HUES48 (cell line): Measurements from ENCODE around the gene FBXW4.

Source experiments
- H3K27ac ChIP-seq: one replicate; pipeline ENCODE4 v1.7.0; 2013; ENCODE audit warnings: low read depth, low read length, inconsistent platforms
- H3K27me3 ChIP-seq: 2 replicates; pipeline ENCODE4 v1.6.1; 2013; ENCODE audit warnings: mild to moderate bottlenecking, low read length; ENCODE audit not compliant: control insufficient read depth, insufficient read depth
- H3K36me3 ChIP-seq: 2 replicates; pipeline ENCODE4 v1.6.1; 2013; ENCODE audit warnings: low read length; ENCODE audit not compliant: control insufficient read depth, insufficient read depth
- H3K4me1 ChIP-seq: 2 replicates; pipeline ENCODE4 v1.6.1; 2013; ENCODE audit warnings: mild to moderate bottlenecking, low read length; ENCODE audit not compliant: control insufficient read depth, insufficient read depth
- H3K4me3 ChIP-seq: 2 replicates; pipeline ENCODE4 v1.5.1; 2013; ENCODE audit warnings: mild to moderate bottlenecking, low read depth, low read length
- H3K9ac ChIP-seq: 2 replicates; pipeline ENCODE4 v1.6.1; 2013; ENCODE audit warnings: mild to moderate bottlenecking, low read depth, low read length, moderate library complexity
- H3K9me3 ChIP-seq: 2 replicates; pipeline ENCODE4 v1.6.1; 2013; ENCODE audit warnings: low read length; ENCODE audit not compliant: control insufficient read depth, insufficient read depth

The FBXW4 gene

DNA sequence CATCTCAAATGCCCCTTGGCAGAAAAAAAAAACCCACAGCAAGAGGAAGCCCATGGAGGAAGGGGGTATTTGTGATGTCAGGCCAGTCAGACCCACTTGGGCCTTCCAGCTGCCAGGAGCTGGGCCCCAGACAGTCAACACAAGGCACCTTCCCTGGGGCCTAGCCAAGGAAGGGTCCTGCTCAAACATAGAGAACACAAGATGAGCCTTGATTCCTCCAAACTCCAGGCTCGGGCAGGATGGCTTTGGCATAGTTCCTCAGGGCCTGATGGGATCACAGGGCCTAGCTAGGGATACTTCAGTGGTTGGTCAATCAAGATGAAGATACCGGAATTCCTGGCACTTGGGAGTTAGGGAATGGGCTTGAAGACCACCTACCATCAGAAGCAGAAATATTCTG, 76.1 kb downstream of the FBXW4 start:
- no peak overlapping the region for H3K27ac ChIP-seq
- no peak overlapping the region for H3K9ac ChIP-seq
- no peaks in the 10 kb centered on the region for H3K9me3 ChIP-seq
- H3K4me3 ChIP-seq: no peak overlapping the region
- peaks cover 21% of the 10 kb centered on the region for H3K4me1 ChIP-seq
- H3K36me3 ChIP-seq: peaks cover 7% of the 10 kb centered on the region
- no peaks in the 10 kb centered on the region for H3K27me3 ChIP-seq

DNA sequence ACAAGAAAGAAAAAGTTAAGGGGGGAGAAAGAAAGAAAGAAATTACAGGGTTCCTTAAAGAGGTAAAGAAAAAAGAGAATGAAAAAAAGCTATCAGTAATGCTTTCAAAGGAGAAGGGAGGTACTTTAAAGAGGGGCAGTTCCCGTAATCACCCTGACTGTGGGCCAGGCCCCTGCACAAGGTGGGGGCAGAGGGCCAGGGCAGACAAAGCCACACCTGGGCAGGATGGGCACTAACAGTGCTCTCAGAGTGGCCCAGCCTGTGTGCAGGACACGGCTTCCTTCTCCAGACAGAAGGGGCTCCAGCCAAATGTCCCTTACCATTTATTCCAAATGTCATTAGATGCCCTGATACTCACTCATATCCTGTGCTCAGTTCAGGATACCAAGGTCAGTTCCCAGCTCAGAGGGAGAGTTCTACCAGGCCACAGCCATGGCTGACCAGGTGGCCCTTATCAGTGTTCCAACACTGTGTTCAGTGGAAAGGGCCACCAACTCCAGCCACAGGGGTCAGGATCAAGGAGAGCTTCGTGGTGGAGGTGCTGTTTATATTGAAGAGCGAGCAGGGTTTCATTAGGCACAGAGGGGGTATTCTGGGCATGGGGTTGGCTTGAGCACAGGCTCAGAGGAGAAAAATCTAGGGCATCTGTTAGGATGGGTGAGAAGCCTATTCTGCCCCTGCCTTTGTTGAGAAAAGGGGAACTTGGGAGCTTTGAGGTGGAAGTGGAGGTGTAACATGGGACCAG, 77.0 kb downstream of the FBXW4 start:
- Histone ChIP-seq H3K9me3 (no peaks in the 10 kb centered on the region), H3K4me3 (no peak overlapping the region), H3K4me1 (peaks cover 21% of the 10 kb centered on the region), H3K9ac (no peak overlapping the region), H3K27me3 (no peaks in the 10 kb centered on the region), H3K36me3 (peaks cover 3% of the 10 kb centered on the region; the same call in 1 of the 2 replicates), H3K27ac (no peak overlapping the region)

DNA sequence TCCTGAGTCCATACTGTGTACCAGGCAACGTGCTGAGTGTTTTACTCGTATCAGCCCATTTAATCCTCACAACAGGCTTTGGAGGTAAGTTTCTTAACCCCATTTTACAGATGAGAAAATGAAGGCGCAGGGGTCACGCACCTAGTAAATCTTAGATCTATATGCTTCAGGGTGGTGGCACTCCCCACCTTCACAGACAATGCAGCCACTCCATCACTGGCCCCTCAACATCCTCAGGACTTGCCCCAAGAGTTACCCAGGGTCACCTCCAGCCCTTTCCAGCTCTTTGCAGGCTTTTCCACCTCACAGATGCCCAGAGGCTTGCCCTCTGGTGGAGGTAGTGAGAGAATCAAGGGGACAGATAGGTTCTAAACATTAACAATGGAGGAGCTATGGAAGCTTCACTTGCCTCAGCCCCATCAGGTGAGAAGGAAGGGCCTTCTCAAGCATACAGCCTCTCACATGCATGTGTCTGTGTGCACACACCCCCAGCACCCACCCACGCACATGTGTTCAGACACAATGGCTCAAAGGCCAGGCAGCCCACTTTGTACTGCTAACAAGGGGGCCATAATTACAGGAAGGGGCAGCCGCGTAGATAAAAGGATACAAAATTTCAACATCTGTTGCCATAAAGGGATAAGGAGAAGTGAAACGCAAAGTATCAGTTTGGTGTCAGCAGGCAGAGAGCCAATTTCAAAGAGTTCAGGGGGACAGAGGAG, 77.7 kb downstream of the FBXW4 start:
- Histone ChIP-seq H3K9me3 (no peaks in the 10 kb centered on the region), H3K4me1 (peaks cover 23% of the 10 kb centered on the region), H3K4me3 (no peak overlapping the region), H3K9ac (no peak overlapping the region), H3K36me3 (peaks cover 3% of the 10 kb centered on the region; the same call in 1 of the 2 replicates), H3K27ac (no peak overlapping the region), H3K27me3 (no peaks in the 10 kb centered on the region)

DNA sequence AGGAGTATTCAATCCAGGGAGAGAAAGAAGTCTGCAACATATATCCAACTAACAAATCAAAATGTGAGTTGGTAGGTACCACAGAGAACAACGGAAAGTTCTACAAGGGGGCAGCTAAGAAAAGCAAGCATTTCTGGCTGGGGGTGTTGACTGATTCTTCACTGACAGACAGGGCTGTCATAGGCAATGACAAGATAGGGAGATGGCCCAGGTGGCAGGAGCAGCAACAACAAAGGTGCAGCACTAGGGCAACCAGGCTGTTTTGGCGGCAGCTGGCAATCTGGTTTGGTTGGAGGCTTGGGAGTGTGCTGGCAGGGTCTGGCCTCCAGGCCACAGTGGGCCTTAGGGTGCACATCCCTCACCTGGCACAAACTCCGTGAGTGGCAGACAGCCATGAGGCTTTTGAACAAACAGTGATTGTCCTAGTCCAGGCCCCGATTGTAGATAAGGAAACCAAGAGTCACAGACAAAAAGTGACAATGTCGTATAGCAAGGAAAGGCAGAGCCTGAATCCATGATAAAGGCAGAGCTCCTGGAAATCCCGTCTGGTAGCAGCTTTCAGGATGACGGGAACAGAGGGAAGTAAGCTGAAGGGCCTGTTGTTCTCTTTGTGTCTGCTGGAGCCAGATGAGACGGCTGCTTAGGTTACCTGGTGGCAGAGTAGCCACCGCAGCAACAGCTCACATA, 78.4 kb downstream of the FBXW4 start:
- H3K27ac ChIP-seq: no peak overlapping the region
- no peaks in the 10 kb centered on the region for H3K9me3 ChIP-seq
- H3K27me3 ChIP-seq: no peaks in the 10 kb centered on the region
- H3K36me3 ChIP-seq: peaks cover 11% of the 10 kb centered on the region
- H3K4me1 ChIP-seq: peaks cover 23% of the 10 kb centered on the region
- no peak overlapping the region for H3K9ac ChIP-seq
- no peak overlapping the region for H3K4me3 ChIP-seq

DNA sequence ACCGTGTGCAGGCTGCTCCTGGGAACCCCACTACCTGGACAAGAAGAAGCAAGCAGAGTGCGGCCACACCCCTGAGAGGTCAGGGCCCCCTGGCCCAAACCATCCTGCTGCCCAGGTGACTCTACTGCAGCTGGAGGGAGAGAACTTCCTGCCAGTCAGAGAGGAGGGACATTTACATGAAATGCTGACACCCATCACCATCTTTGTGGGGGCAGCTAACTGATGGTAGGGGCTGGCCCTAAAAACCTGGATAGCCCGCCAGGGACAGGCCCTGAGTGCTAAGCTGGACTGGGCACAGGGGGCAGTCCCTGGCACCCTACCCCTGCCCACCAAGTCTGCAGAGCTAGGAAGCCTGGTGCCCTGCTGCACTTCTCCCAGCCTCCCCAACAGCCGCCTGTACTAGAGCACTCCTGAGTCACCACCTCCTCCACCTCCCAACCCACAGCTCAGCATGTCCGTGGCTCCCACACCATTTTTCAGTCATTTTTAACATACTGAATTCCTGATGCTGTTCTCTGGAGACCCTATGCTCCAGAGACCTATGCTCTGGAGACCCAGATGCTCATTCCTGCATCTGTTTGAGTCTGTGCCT, 79.3 kb downstream of the FBXW4 start:
- peaks cover 17% of the 10 kb centered on the region for H3K36me3 ChIP-seq

DNA sequence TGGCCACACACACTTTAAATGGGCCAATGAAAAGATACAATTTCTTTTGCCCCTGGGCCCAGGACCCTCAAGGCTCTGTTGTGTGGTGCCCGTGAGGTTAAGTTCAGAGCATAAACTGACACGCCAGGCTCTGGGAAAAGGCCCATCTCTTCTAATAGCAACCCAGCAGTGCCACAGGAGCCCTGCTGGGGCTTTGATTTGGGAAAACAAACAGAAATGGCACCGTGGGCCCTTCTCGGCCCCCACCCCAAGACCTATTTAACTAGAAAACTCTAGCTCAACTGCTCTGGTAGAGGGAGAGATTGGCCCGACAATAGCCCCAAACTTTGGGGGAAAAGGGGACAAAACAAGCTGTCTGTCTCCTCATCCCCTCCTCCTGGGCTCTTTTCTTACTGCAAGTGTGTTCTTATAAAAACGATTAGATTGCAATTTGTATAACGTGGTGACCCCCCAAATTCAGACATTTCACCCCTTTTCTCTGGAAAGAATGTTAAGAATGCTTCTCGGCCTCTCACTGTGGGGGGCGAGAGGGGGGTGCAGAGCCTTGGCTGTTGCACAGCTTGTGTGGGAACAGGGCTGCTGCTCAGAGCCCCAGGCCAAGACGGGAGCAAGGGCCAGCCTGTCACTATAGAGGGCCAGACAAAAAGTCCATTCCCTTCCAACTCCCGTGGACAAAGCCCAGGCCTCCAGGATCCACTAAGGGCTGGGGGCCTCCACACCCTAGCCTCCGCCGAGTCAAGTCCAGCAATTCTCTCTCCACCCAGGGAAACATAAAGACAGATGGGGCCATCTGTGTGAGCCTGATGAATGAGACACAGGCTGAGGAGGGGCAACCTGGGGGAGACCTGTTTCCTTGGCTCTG, 80.1 kb downstream of the FBXW4 start:
- Histone ChIP-seq H3K27ac (peak overlapping the region; percentile 62), H3K4me3 (no peak overlapping the region), H3K4me1 (peaks cover 23% of the 10 kb centered on the region), H3K9ac (no peak overlapping the region), H3K27me3 (no peaks in the 10 kb centered on the region), H3K9me3 (no peaks in the 10 kb centered on the region), H3K36me3 (peaks cover 23% of the 10 kb centered on the region)

More for the DNA sequence above, 79.3 kb downstream of the FBXW4 start:
- Histone ChIP-seq H3K4me3 (no peak overlapping the region), H3K4me1 (peaks cover 23% of the 10 kb centered on the region), H3K27ac (peak overlapping the region; percentile 62), H3K9me3 (no peaks in the 10 kb centered on the region), H3K9ac (no peak overlapping the region), H3K27me3 (no peaks in the 10 kb centered on the region)

DNA sequence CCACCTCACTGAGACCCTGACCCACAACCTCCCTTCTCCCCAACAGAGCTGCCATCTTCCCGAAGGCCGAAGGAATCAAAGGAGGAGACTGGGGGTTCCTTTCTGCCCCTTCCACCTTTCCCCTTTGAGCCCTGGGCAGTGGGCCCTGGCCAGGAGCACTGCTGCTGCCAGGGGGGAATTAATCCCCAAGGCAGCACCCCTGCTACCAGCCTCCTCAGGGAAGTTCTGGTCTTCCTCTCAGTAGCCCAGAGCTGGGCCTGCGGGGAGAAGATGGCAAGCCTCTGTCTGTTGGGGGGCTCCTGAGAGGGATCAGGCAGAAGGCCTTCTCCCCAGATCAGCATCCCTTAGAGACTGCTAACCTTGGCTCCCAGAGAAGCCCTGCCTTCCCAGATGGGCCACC, 81.3 kb downstream of the FBXW4 start:
- Histone ChIP-seq H3K4me1 (peaks cover 23% of the 10 kb centered on the region), H3K9me3 (no peaks in the 10 kb centered on the region), H3K9ac (no peak overlapping the region), H3K27ac (no peak overlapping the region), H3K36me3 (peaks cover 34% of the 10 kb centered on the region), H3K4me3 (no peak overlapping the region), H3K27me3 (no peaks in the 10 kb centered on the region)

DNA sequence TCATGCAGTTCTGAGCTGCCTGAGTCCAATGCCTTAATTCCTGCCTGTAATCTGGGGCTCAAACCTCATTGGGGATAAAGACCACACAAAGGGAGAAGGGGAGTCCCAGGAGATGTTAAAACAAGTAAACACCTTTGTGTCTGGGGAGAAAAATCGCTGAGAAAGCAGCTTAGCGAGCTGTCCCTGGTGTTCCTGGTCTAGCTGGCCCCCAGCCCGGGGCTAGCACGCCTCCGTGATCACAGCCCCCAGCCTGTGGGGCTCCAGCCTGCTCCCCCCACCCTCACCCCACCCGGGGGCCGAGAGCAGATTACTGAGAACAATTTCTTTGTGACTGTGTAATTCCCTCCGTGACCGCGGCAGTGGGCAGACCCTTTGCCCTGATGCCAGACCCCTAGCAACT, 82.1 kb downstream of the FBXW4 start:
- Histone ChIP-seq H3K9ac (no peak overlapping the region), H3K4me1 (peaks cover 24% of the 10 kb centered on the region), H3K27me3 (no peaks in the 10 kb centered on the region), H3K4me3 (no peak overlapping the region), H3K27ac (no peak overlapping the region), H3K9me3 (no peaks in the 10 kb centered on the region), H3K36me3 (peaks cover 37% of the 10 kb centered on the region)

DNA sequence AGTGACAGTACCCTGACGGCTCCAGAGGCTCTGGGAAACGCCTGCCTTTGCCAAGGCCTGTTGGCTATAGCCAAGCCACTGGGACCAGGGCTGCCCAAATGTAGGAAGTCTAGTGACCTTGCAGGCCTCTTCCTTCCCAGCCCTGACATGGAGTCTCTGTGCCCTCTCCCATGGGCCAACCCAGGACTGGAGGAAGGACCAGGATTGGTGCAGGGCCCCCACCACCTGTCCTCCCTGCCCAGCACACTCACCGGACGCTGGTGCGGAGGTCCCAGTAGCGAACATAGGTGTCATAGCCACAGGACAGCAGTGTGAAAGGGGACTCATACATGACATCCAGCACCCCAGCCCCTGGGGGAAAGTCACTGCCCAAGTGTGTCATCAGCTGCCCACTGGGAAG, 82.9 kb downstream of the FBXW4 start:
- Histone ChIP-seq H3K27me3 (no peaks in the 10 kb centered on the region), H3K4me1 (peaks cover 29% of the 10 kb centered on the region), H3K9me3 (no peaks in the 10 kb centered on the region), H3K9ac (no peak overlapping the region), H3K36me3 (peaks cover 37% of the 10 kb centered on the region), H3K4me3 (no peak overlapping the region), H3K27ac (no peak overlapping the region)
